Measurements from ENCODE around the gene TMEM256.

DNA sequence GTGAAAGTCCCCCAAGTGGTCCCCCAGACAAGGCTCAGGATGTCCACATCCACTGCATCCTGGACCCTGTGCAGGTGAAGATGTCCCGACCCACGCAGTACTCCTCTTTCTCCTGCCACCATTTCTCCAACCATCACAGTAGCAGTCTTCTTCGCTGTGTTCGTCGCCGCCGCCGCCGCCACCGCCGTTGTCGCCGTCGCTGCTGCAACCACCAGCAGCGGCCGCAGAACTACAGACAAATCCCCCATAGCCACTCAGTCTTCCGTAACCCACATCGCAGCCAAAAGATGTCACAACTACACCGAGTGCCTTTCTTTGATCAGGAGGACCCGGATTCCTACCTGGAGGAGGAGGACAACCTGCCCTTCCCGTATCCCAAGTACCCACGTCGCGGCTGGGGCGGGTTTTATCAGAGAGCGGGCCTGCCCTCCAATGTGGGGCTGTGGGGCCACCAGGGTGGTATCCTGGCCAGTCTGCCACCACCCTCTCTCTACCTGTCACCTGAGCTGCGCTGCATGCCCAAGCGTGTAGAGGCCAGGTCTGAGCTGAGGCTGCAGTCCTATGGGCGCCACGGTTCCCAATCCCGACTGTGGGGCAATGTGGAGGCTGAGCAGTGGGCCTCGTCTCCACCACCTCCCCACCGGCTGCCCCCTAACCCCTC is 22.4 kb upstream of the TMEM256 start:
- TF ChIP-seq, protein P1, sequence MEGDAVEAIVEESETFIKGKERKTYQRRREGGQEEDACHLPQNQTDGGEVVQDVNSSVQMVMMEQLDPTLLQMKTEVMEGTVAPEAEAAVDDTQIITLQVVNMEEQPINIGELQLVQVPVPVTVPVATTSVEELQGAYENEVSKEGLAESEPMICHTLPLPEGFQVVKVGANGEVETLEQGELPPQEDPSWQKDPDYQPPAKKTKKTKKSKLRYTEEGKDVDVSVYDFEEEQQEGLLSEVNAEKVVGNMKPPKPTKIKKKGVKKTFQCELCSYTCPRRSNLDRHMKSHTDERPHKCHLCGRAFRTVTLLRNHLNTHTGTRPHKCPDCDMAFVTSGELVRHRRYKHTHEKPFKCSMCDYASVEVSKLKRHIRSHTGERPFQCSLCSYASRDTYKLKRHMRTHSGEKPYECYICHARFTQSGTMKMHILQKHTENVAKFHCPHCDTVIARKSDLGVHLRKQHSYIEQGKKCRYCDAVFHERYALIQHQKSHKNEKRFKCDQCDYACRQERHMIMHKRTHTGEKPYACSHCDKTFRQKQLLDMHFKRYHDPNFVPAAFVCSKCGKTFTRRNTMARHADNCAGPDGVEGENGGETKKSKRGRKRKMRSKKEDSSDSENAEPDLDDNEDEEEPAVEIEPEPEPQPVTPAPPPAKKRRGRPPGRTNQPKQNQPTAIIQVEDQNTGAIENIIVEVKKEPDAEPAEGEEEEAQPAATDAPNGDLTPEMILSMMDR (IDR thresholded peaks at IDR 0.05) = no peak
- TF ChIP-seq EP300 (IDR thresholded peaks at IDR 0.05) = no peak
- TF ChIP-seq, protein P2, sequence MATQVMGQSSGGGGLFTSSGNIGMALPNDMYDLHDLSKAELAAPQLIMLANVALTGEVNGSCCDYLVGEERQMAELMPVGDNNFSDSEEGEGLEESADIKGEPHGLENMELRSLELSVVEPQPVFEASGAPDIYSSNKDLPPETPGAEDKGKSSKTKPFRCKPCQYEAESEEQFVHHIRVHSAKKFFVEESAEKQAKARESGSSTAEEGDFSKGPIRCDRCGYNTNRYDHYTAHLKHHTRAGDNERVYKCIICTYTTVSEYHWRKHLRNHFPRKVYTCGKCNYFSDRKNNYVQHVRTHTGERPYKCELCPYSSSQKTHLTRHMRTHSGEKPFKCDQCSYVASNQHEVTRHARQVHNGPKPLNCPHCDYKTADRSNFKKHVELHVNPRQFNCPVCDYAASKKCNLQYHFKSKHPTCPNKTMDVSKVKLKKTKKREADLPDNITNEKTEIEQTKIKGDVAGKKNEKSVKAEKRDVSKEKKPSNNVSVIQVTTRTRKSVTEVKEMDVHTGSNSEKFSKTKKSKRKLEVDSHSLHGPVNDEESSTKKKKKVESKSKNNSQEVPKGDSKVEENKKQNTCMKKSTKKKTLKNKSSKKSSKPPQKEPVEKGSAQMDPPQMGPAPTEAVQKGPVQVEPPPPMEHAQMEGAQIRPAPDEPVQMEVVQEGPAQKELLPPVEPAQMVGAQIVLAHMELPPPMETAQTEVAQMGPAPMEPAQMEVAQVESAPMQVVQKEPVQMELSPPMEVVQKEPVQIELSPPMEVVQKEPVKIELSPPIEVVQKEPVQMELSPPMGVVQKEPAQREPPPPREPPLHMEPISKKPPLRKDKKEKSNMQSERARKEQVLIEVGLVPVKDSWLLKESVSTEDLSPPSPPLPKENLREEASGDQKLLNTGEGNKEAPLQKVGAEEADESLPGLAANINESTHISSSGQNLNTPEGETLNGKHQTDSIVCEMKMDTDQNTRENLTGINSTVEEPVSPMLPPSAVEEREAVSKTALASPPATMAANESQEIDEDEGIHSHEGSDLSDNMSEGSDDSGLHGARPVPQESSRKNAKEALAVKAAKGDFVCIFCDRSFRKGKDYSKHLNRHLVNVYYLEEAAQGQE (IDR thresholded peaks at IDR 0.05) = no peak
- TF ChIP-seq RFX5 (IDR thresholded peaks at IDR 0.05) = no peak
- no peak for TF ChIP-seq FOSL2 (IDR thresholded peaks at IDR 0.05)
- no peak for TF ChIP-seq FOSL2 (CRISPR knock-in tag; IDR thresholded peaks at IDR 0.05)
- no peak for TF ChIP-seq NR3C1 (IDR thresholded peaks at IDR 0.05)
- TF ChIP-seq, protein P3, sequence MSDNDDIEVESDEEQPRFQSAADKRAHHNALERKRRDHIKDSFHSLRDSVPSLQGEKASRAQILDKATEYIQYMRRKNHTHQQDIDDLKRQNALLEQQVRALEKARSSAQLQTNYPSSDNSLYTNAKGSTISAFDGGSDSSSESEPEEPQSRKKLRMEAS (IDR thresholded peaks at IDR 0.05) = no peak
- TF ChIP-seq MAZ (IDR thresholded peaks at IDR 0.05; ENCODE audit: borderline replicate concordance, low read depth, low read length) = no peak
- TF ChIP-seq NPAS2 (CRISPR knock-in tag; IDR thresholded peaks at IDR 0.05; ENCODE audit: borderline replicate concordance) = no peak
- no peak for TF ChIP-seq RARB (CRISPR knock-in tag; IDR thresholded peaks at IDR 0.05)
- TF ChIP-seq POLR2A (IDR thresholded peaks at IDR 0.05; ENCODE audit: low read length) = no peak
- TF ChIP-seq JUN (IDR thresholded peaks at IDR 0.05) = no peak
